ENCODE results near the gene RIOK2.

Gene RIOK2

GRCh38 chr5:97133101-97133500 lies 49.9 kb downstream of the RIOK2 start:
- Histone ChIP-seq H3K27me3 (ENCODE audit: control insufficient read depth, low read length) (no peaks in the 10 kb centered on the region), H3K27ac (ENCODE audit: low read depth, low read length) (0 out of 2 replicates have a peak overlapping the region, but pooled peaks have one; percentile 8), H3K36me3 (ENCODE audit: control insufficient read depth, low read length) (no peaks in the 10 kb centered on the region), H3K9me3 (ENCODE audit: control insufficient read depth, insufficient read depth, low read length) (no peaks in the 10 kb centered on the region), H3K4me2 (ENCODE audit: low read length) (peak overlapping the region; percentile 24; the same call in 1 of the 2 replicates), H3K4me3 (ENCODE audit: low read length) (no peak overlapping the region), H3K4me1 (ENCODE audit: control insufficient read depth, low read length) (peaks cover 18% of the 10 kb centered on the region), H3K79me2 (ENCODE audit: control insufficient read depth, low read length) (no peaks in the 10 kb centered on the region), H4K20me1 (ENCODE audit: control insufficient read depth, insufficient read depth, low read depth, low read length) (no peaks in the 10 kb centered on the region), H3K9me2 (replicated peaks; ENCODE audit: control insufficient read depth, low read length) (no peaks in the 10 kb centered on the region), H3F3A (ENCODE audit: control insufficient read depth, insufficient read depth) (no peaks in the 10 kb centered on the region)
- no peak for TF ChIP-seq EZH2phosphoT487 (IDR thresholded peaks at IDR 0.05; ENCODE audit: borderline replicate concordance, low read length)
- TF ChIP-seq, protein P1, sequence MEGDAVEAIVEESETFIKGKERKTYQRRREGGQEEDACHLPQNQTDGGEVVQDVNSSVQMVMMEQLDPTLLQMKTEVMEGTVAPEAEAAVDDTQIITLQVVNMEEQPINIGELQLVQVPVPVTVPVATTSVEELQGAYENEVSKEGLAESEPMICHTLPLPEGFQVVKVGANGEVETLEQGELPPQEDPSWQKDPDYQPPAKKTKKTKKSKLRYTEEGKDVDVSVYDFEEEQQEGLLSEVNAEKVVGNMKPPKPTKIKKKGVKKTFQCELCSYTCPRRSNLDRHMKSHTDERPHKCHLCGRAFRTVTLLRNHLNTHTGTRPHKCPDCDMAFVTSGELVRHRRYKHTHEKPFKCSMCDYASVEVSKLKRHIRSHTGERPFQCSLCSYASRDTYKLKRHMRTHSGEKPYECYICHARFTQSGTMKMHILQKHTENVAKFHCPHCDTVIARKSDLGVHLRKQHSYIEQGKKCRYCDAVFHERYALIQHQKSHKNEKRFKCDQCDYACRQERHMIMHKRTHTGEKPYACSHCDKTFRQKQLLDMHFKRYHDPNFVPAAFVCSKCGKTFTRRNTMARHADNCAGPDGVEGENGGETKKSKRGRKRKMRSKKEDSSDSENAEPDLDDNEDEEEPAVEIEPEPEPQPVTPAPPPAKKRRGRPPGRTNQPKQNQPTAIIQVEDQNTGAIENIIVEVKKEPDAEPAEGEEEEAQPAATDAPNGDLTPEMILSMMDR (IDR thresholded peaks at IDR 0.05; ENCODE audit: low read depth, low read length, poor library complexity, severe bottlenecking): no peak

GRCh38 chr5:97131921-97132320 lies 51.1 kb downstream of the RIOK2 start:
- H3K9me2 ChIP-seq (replicated peaks; ENCODE audit: control insufficient read depth, low read length): no peaks in the 10 kb centered on the region
- no peak overlapping the region for H3K4me2 ChIP-seq (ENCODE audit: low read length)
- TF ChIP-seq EZH2phosphoT487 (IDR thresholded peaks at IDR 0.05; ENCODE audit: borderline replicate concordance, low read length): no peak
- TF ChIP-seq, protein P1 (IDR thresholded peaks at IDR 0.05; ENCODE audit: low read depth, low read length, poor library complexity, severe bottlenecking): no peak
- no peaks in the 10 kb centered on the region for H3K9me3 ChIP-seq (ENCODE audit: control insufficient read depth, insufficient read depth, low read length)
- H3F3A ChIP-seq (ENCODE audit: control insufficient read depth, insufficient read depth): no peaks in the 10 kb centered on the region
- no peaks in the 10 kb centered on the region for H3K79me2 ChIP-seq (ENCODE audit: control insufficient read depth, low read length)
- H4K20me1 ChIP-seq (ENCODE audit: control insufficient read depth, insufficient read depth, low read depth, low read length): no peaks in the 10 kb centered on the region
- H3K4me3 ChIP-seq (ENCODE audit: low read length): no peak overlapping the region
- no peaks in the 10 kb centered on the region for H3K27me3 ChIP-seq (ENCODE audit: control insufficient read depth, low read length)
- H3K36me3 ChIP-seq (ENCODE audit: control insufficient read depth, low read length): no peaks in the 10 kb centered on the region
- H3K4me1 ChIP-seq (ENCODE audit: control insufficient read depth, low read length): peaks cover 18% of the 10 kb centered on the region
- H3K27ac ChIP-seq (ENCODE audit: low read depth, low read length): no peak overlapping the region

DNA sequence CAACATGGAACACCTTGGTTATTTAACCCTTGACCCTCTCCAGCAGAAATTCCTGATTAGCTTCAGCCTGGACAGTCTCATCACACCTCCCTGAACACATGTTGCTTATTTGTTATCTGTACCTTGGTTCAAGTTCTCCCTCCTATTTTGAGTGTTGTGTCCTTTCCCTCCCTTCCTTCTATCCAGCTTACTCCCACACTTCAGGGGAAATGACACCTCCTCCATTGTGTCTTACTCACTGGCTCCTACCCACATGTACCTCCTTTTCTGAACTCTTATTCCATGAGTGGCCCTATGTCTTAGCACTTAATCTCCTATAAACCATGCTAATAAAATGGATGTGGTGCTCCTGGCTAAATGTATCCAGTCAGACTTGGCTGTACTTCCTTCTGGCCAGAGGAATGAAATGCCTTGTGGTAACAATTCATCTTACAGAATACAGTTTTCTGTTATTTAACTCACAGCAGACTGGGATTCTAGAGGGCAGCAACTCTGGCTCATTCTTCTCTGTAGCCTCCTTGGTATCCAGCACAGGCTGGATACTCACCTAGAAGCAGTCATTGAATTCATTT lies 51.8 kb downstream of the RIOK2 start:
- Histone ChIP-seq H3K9me2 (replicated peaks; ENCODE audit: control insufficient read depth, low read length) (no peaks in the 10 kb centered on the region), H3K79me2 (ENCODE audit: control insufficient read depth, low read length) (no peaks in the 10 kb centered on the region), H3K36me3 (ENCODE audit: control insufficient read depth, low read length) (no peaks in the 10 kb centered on the region), H3F3A (ENCODE audit: control insufficient read depth, insufficient read depth) (no peaks in the 10 kb centered on the region), H3K4me3 (ENCODE audit: low read length) (no peak overlapping the region), H3K27ac (ENCODE audit: low read depth, low read length) (no peak overlapping the region), H3K4me2 (ENCODE audit: low read length) (no peak overlapping the region), H4K20me1 (ENCODE audit: control insufficient read depth, insufficient read depth, low read depth, low read length) (no peaks in the 10 kb centered on the region), H3K27me3 (ENCODE audit: control insufficient read depth, low read length) (no peaks in the 10 kb centered on the region), H3K4me1 (ENCODE audit: control insufficient read depth, low read length) (peaks cover 18% of the 10 kb centered on the region), H3K9me3 (ENCODE audit: control insufficient read depth, insufficient read depth, low read length) (no peaks in the 10 kb centered on the region)
- TF ChIP-seq EZH2phosphoT487 (IDR thresholded peaks at IDR 0.05; ENCODE audit: borderline replicate concordance, low read length): no peak
- TF ChIP-seq, protein P1 (IDR thresholded peaks at IDR 0.05; ENCODE audit: low read depth, low read length, poor library complexity, severe bottlenecking): no peak
